HCT116 (cell line): ENCODE data around the gene UPK3BL1. TPM values are rescaled to one million over a fixed set of nuclear protein-coding genes. Genes with fewer than 3 reads are reported as not detected.
"Not testable (repeated sequence)": the region's sequence is repeated elsewhere in the genome, so short reads cannot be mapped to it uniquely, and the experiment has no call there.

Experiments
- ATAC-seq: fragments of 200-7000 bp; cut with Tn5 transposase; 2 replicates; pipeline ENCODE4 v1.9.1; 2020; ENCODE audit warnings: mild to moderate bottlenecking, moderate library complexity
- BruUV-seq: library from RNA; stranded (reverse); fragments of 400-500 nt; replicated peaks from 2 replicates; lab custom pipeline; 2021; lab: Mats Ljungman, UMichigan
- CTCF ChIA-PET: fragments of 300-600 bp; sonication (Branson Sonifier 250); formaldehyde crosslinking; loops from one replicate; lab custom pipeline; 2021; ENCODE audit warnings: antibody characterized with exemption; lab: Charles Lee
- POLR2A ChIA-PET: fragments of 300-600, 350-600 bp; sonication (Branson Sonifier 250); formaldehyde crosslinking; loops from one replicate; lab custom pipeline; 2021; ENCODE audit warnings: antibody characterized with exemption; lab: Charles Lee
- RAD21 ChIA-PET, 2 experiments: fragments of 300-600 bp; sonication (Branson Sonifier 250); formaldehyde crosslinking; loops; one replicate each; lab custom pipeline; 2023; ENCODE audit warnings: low total read pairs in 2 of 2; ENCODE audit not compliant: uncharacterized antibody in 2 of 2, unreplicated experiment in 2 of 2, low non-redundant PET in 1 of 2; lab: Charles Lee
- DNase-seq: peaks from one replicate; pipeline ENCODE4 v3.0.0-alpha.2; 2010; ENCODE audit warnings: low read depth, low spot score
- H2AFZ ChIP-seq: fragments of 200-600 bp; shearing (Covaris generic), sonication (generic); 2 replicates; pipeline ENCODE4 v1.6.1; 2017; ENCODE audit warnings: low read depth, mixed run types, mixed read lengths, antibody characterized with exemption, low read length; ENCODE audit not compliant: poor library complexity, severe bottlenecking
- H3K27ac ChIP-seq: 2 replicates; pipeline ENCODE4 v1.5.1; 2012; ENCODE audit warnings: low read depth, low read length
- H3K27me3 ChIP-seq: fragments of 200-600 bp; sonication (generic); 2 replicates; pipeline ENCODE4 v1.6.1; 2016; ENCODE audit warnings: mixed run types, low read length, mixed read lengths; ENCODE audit not compliant: insufficient read depth
- H3K36me3 ChIP-seq, 2 experiments: fragments of 200-500 bp in 1 of 2; fragments of 200-600 bp in 1 of 2; sonication (Bioruptor generic) in 1 of 2; sonication (generic) in 1 of 2; 2 replicates each; pipeline versions ENCODE4 v1.5.1 to v1.6.1; 2014 to 2016; ENCODE audit warnings: low read length in 2 of 2, inconsistent platforms in 1 of 2, mixed read lengths in 1 of 2, mixed run types in 1 of 2; ENCODE audit not compliant: insufficient read depth in 2 of 2, control insufficient read depth in 1 of 2
- H3K4me1 ChIP-seq, 2 experiments: fragments of 200-600 bp in 1 of 2; sonication (generic) in 1 of 2; 2 replicates each; pipeline versions ENCODE4 v1.5.1 to v1.6.1; 2012 to 2017; ENCODE audit warnings: low read length in 2 of 2, inconsistent platforms in 1 of 2, mild to moderate bottlenecking in 1 of 2, mixed read lengths in 1 of 2, mixed run types in 1 of 2, moderate library complexity in 1 of 2; ENCODE audit not compliant: insufficient read depth in 2 of 2, control insufficient read depth in 1 of 2
- H3K4me2 ChIP-seq: fragments of 200-600 bp; sonication (generic); 2 replicates; pipeline ENCODE4 v1.6.1; 2017; ENCODE audit warnings: mixed run types, low read length, mixed read lengths
- H3K4me3 ChIP-seq, 2 experiments: fragments of 200-600 bp in 1 of 2; sonication (generic) in 1 of 2; replicated peaks in 1 of 2; 2 replicates each; pipeline ENCODE4 v1.5.1; 2011 to 2016; ENCODE audit warnings: low read length in 2 of 2, control low read depth in 1 of 2, low read depth in 1 of 2, mild to moderate bottlenecking in 1 of 2, mixed read lengths in 1 of 2, mixed run types in 1 of 2
- H3K79me2 ChIP-seq: fragments of 200-600 bp; sonication (generic); 2 replicates; pipeline ENCODE4 v1.6.1; 2017; ENCODE audit warnings: mild to moderate bottlenecking, mixed run types, low read length, moderate library complexity, mixed read lengths; ENCODE audit not compliant: insufficient read depth
- H3K9ac ChIP-seq: fragments of 200-600 bp; sonication (generic); 2 replicates; pipeline ENCODE4 v1.6.1; 2016; ENCODE audit warnings: low read length, mixed read lengths
- H3K9me2 ChIP-seq: fragments of 200-600 bp; sonication (generic), shearing (Covaris generic); 2 replicates; pipeline ENCODE4 v1.6.1; 2017; ENCODE audit warnings: mixed run types, mild to moderate bottlenecking, moderate library complexity; ENCODE audit not compliant: insufficient read depth
- H3K9me3 ChIP-seq, 2 experiments: fragments of 200-500 bp in 1 of 2; fragments of 200-600 bp in 1 of 2; sonication (Bioruptor generic) in 1 of 2; sonication (generic) in 1 of 2; 2 replicates each; pipeline ENCODE4 v1.6.1; 2014 to 2017; ENCODE audit warnings: low read length in 2 of 2, mixed read lengths in 2 of 2, inconsistent platforms in 1 of 2, low read depth in 1 of 2, mild to moderate bottlenecking in 1 of 2, mixed run types in 1 of 2, moderate library complexity in 1 of 2; ENCODE audit not compliant: control insufficient read depth in 1 of 2, insufficient read depth in 1 of 2
- H4K20me1 ChIP-seq: fragments of 200-600 bp; sonication (generic), shearing (Covaris generic); 2 replicates; pipeline ENCODE4 v1.6.1; 2017; ENCODE audit warnings: mixed run types, mild to moderate bottlenecking, moderate library complexity; ENCODE audit not compliant: insufficient read depth
- intact Hi-C: fragments of 100-400 bp; cut with micrococcal nuclease; formaldehyde crosslinking; loops from 2 replicates; pipeline ENCODE4 v1.10.0; 2022
- total RNA-seq: library from RNA; stranded (reverse); gene quantifications from one replicate; pipeline ENCODE4 v1.2.1, GENCODE V29; 2021; ENCODE audit not compliant: unreplicated experiment

UPK3BL1 gene
- total RNA-seq, 1 experiment from 2014 or later, result 7.1 TPM

DNA sequence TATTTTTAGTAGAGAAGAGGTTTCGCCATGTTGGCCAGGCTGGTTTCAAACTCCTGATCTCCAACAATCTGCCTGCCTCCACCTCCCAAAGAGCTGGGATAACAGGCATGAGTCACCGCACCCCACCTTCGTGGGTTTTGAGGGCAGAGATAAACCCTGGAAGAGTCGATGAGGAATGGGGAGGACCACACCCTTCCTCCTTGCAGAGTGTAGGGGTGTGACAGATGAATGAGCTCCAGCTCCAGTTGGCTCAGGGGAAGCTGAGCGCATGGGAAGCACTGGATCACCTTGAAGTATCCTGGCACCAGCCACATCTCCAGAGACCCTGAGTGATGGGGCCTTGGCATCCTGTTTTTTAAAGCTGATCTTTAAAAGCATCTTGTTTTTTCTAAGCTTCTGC lies 40.0 kb upstream of the UPK3BL1 start:
- H3K4me2 ChIP-seq, H3K9ac ChIP-seq, H3K9me3 ChIP-seq, H3K79me2 ChIP-seq, H3K27ac ChIP-seq, H3K4me1 ChIP-seq, RAD21 ChIA-PET, H4K20me1 ChIP-seq, H3K4me3 ChIP-seq, H3K9me2 ChIP-seq, BruUV-seq, CTCF ChIA-PET, H2AFZ ChIP-seq, DNase-seq, H3K36me3 ChIP-seq, POLR2A ChIA-PET, intact Hi-C loops, H3K27me3 ChIP-seq: not testable (repeated sequence)
- ATAC-seq, result peak; percentile 72

- H4K20me1 ChIP-seq, H3K9me2 ChIP-seq, ATAC-seq, H3K4me3 ChIP-seq, RAD21 ChIA-PET, H2AFZ ChIP-seq, H3K36me3 ChIP-seq, POLR2A ChIA-PET, CTCF ChIA-PET, BruUV-seq, DNase-seq, H3K4me2 ChIP-seq, H3K79me2 ChIP-seq, H3K9ac ChIP-seq, intact Hi-C loops, H3K9me3 ChIP-seq, H3K27me3 ChIP-seq, H3K27ac ChIP-seq, H3K4me1 ChIP-seq: not testable (repeated sequence)
These were observed 38.2 kb upstream of the UPK3BL1 start for GRCh38 chr7:102680780-102681179.

DNA sequence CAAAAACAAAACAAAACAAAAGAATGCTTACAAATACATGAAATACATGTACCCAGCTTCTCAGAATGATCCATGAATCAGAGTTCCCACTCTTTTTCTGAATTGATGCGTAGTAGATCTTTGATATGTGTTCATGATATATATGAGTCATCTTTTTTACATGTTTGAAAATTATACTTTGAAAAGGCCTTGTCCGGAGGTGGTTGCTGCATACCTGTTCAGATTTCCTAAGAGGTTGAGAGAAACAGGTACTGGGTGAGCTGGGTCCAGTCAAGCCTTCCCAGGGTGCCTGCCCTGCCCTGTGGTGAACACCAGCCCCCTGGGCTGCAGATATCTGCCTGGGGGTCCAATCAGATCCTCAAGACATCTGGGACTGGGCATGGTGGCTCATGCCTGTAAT lies 33.0 kb upstream of the UPK3BL1 start:
- H3K4me3 ChIP-seq, H3K27me3 ChIP-seq, H3K4me2 ChIP-seq, RAD21 ChIA-PET, H3K36me3 ChIP-seq, BruUV-seq, intact Hi-C loops, POLR2A ChIA-PET, ATAC-seq, H3K27ac ChIP-seq, H3K9me2 ChIP-seq, H2AFZ ChIP-seq, H3K9me3 ChIP-seq, CTCF ChIA-PET, H3K9ac ChIP-seq, H3K79me2 ChIP-seq, H3K4me1 ChIP-seq, H4K20me1 ChIP-seq, DNase-seq: not testable (repeated sequence)

DNA sequence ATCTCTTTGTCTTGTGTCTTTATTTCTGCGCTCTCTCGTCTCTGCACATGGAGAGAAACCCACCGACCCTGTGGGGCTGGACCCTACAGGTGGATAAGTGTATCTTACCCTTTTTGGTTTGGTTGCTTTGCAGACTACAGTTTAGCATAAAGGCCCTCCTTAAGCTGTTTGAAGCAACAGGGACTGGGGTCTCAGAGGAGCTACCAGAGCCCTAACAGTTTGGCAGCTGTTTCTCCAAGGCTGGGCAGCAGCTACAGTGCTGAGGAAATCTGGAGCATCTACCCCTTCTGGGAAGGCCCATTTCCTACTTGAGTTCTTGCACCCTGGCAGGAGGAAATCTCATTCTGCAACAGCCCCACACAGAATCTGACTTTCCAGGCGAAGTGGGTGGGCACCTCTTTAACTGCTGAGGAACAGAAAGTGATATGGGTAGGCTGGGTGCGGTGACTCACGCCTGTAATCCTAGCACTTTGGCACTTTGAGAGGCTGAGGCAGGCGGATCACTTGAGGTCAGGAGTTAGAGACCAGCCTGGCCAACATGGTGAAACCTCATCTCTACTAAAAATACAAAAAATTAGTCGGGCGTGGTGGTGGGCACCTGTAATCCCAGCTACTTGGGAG lies 31.0 kb upstream of the UPK3BL1 start:
- POLR2A ChIA-PET, ATAC-seq, H3K9ac ChIP-seq, H3K4me3 ChIP-seq, H3K9me3 ChIP-seq, RAD21 ChIA-PET, H3K27me3 ChIP-seq, H3K79me2 ChIP-seq, BruUV-seq, intact Hi-C loops, H4K20me1 ChIP-seq, DNase-seq, H3K9me2 ChIP-seq, H3K4me2 ChIP-seq, H2AFZ ChIP-seq, CTCF ChIA-PET, H3K36me3 ChIP-seq, H3K27ac ChIP-seq, H3K4me1 ChIP-seq: not testable (repeated sequence)
